Activated CD4-positive, alpha-beta T cell treated with anti-CD3 and anti-CD28 coated beads, Interleukin-2, amount 50 U/mL, for 4 hours (primary cell): ENCODE measurements around the gene CLEC4F.
A peak's percentile ranks its signal among the peaks of the same experiment; 100 is the strongest.
"Not testable (repeated sequence)": the region's sequence is repeated elsewhere in the genome, so short reads cannot be mapped to it uniquely, and the experiment has no call there.

ENCODE experiments used
- DNase-seq, 2 experiments: peaks; one replicate each; pipeline ENCODE4 v3.0.0-alpha.2; 2020

Gene CLEC4F

GRCh38 chr2:70823249-70823648 lies 2.9 kb upstream of the CLEC4F start:
- DNase-seq = no peak

- DNase-seq = no peak
Measured at GRCh38 chr2:70822843-70823242, 2.4 kb upstream of the CLEC4F start.

- DNase-seq = no peak
Measured at GRCh38 chr2:70817284-70817954, 3.0 kb downstream of the CLEC4F start.

GRCh38 chr2:70816726-70817125 lies 3.7 kb downstream of the CLEC4F start:
- no peak for DNase-seq

- no peak for DNase-seq
Measured at GRCh38 chr2:70808983-70809958, 11.1 kb downstream of the CLEC4F start.

GRCh38 chr2:70807828-70808118 lies 12.6 kb downstream of the CLEC4F start:
- no peak for DNase-seq

- no peak for DNase-seq
Measured at GRCh38 chr2:70807102-70807827, 13.1 kb downstream of the CLEC4F start.

GRCh38 chr2:70806620-70807019 lies 13.8 kb downstream of the CLEC4F start:
- no peak for DNase-seq

- no peak for DNase-seq
Measured at GRCh38 chr2:70806013-70806412, 14.4 kb downstream of the CLEC4F start.

- no peak for DNase-seq
Measured at GRCh38 chr2:70801607-70802263, 18.7 kb downstream of the CLEC4F start.

- DNase-seq = no peak
Measured at GRCh38 chr2:70799706-70800105, 20.7 kb downstream of the CLEC4F start.

GRCh38 chr2:70797996-70798395 lies 22.4 kb downstream of the CLEC4F start:
- DNase-seq = not testable (repeated sequence)

- DNase-seq = no peak
Measured at GRCh38 chr2:70797506-70797905, 22.9 kb downstream of the CLEC4F start.

- no peak for DNase-seq
Measured at GRCh38 chr2:70796262-70796661, 24.1 kb downstream of the CLEC4F start.

GRCh38 chr2:70795164-70795995 lies 25.0 kb downstream of the CLEC4F start:
- no peak for DNase-seq

- DNase-seq = no peak
Measured at GRCh38 chr2:70793450-70793849, 26.9 kb downstream of the CLEC4F start.

- no peak for DNase-seq
Measured at GRCh38 chr2:70790136-70790828, 30.1 kb downstream of the CLEC4F start, which contains the start of gene FIGLA. Gene FIGLA (minus strand): TSS chr2:70790643. CDS start chr2:70790638, 5 bp downstream.

GRCh38 chr2:70789304-70790135 lies 30.9 kb downstream of the CLEC4F start:
- peak; percentile 54 to 61 for DNase-seq

- peak in 1 of 2 experiments; percentile 26 for DNase-seq
Measured at GRCh38 chr2:70785137-70785911, 35.1 kb downstream of the CLEC4F start.

- DNase-seq = no peak
Measured at GRCh38 chr2:70784320-70784719, 36.1 kb downstream of the CLEC4F start.
